ENCODE results near the gene SCFD2.

- TF ChIP-seq MAX (IDR thresholded peaks at IDR 0.05) (no peak), CTCF (IDR thresholded peaks at IDR 0.05) (no peak), EP300 (IDR thresholded peaks at IDR 0.05) (no peak), CHD2 (IDR thresholded peaks at IDR 0.05; ENCODE audit: low read length, partially characterized antibody) (no peak), REST (IDR thresholded peaks at IDR 0.05) (no peak), CBX8 (IDR thresholded peaks at IDR 0.05) (no peak), POLR2A (IDR thresholded peaks at IDR 0.05; ENCODE audit: low read length) (no peak), JUN (IDR thresholded peaks at IDR 0.05) (no peak), ZFP36 (IDR thresholded peaks at IDR 0.05; ENCODE audit: borderline replicate concordance, partially characterized antibody) (no peak)
Measured at GRCh38 chr4:53123819-53124218, 242.0 kb downstream of the SCFD2 start.
